HCT116 (cell line): Measurements from ENCODE around the gene MTHFSD. TPM values are rescaled to one million over a fixed set of nuclear protein-coding genes. Genes with fewer than 3 reads are reported as not detected.

Experiments used
- ATAC-seq: fragments of 200-7000 bp; cut with Tn5 transposase; 2 replicates; pipeline ENCODE4 v1.9.1; 2020; ENCODE audit warnings: mild to moderate bottlenecking, moderate library complexity
- BruUV-seq: library from RNA; stranded (reverse); fragments of 400-500 nt; replicated peaks from 2 replicates; lab custom pipeline; 2021; lab: Mats Ljungman, UMichigan
- CTCF ChIA-PET: fragments of 300-600 bp; sonication (Branson Sonifier 250); formaldehyde crosslinking; loops from one replicate; lab custom pipeline; 2021; ENCODE audit warnings: antibody characterized with exemption; lab: Charles Lee
- POLR2A ChIA-PET: fragments of 300-600, 350-600 bp; sonication (Branson Sonifier 250); formaldehyde crosslinking; loops from one replicate; lab custom pipeline; 2021; ENCODE audit warnings: antibody characterized with exemption; lab: Charles Lee
- RAD21 ChIA-PET, 2 experiments: fragments of 300-600 bp; sonication (Branson Sonifier 250); formaldehyde crosslinking; loops; one replicate each; lab custom pipeline; 2023; ENCODE audit warnings: low total read pairs in 2 of 2; ENCODE audit not compliant: uncharacterized antibody in 2 of 2, unreplicated experiment in 2 of 2, low non-redundant PET in 1 of 2; lab: Charles Lee
- DNase-seq: peaks from one replicate; pipeline ENCODE4 v3.0.0-alpha.2; 2010; ENCODE audit warnings: low read depth, low spot score
- H2AFZ ChIP-seq: fragments of 200-600 bp; shearing (Covaris generic), sonication (generic); 2 replicates; pipeline ENCODE4 v1.6.1; 2017; ENCODE audit warnings: low read depth, mixed run types, mixed read lengths, antibody characterized with exemption, low read length; ENCODE audit not compliant: poor library complexity, severe bottlenecking
- H3K27ac ChIP-seq: 2 replicates; pipeline ENCODE4 v1.5.1; 2012; ENCODE audit warnings: low read depth, low read length
- H3K27me3 ChIP-seq: fragments of 200-600 bp; sonication (generic); 2 replicates; pipeline ENCODE4 v1.6.1; 2016; ENCODE audit warnings: mixed run types, low read length, mixed read lengths; ENCODE audit not compliant: insufficient read depth
- H3K36me3 ChIP-seq, 2 experiments: fragments of 200-500 bp in 1 of 2; fragments of 200-600 bp in 1 of 2; sonication (Bioruptor generic) in 1 of 2; sonication (generic) in 1 of 2; 2 replicates each; pipeline versions ENCODE4 v1.5.1 to v1.6.1; 2014 to 2016; ENCODE audit warnings: low read length in 2 of 2, inconsistent platforms in 1 of 2, mixed read lengths in 1 of 2, mixed run types in 1 of 2; ENCODE audit not compliant: insufficient read depth in 2 of 2, control insufficient read depth in 1 of 2
- H3K4me1 ChIP-seq, 2 experiments: fragments of 200-600 bp in 1 of 2; sonication (generic) in 1 of 2; 2 replicates each; pipeline versions ENCODE4 v1.5.1 to v1.6.1; 2012 to 2017; ENCODE audit warnings: low read length in 2 of 2, inconsistent platforms in 1 of 2, mild to moderate bottlenecking in 1 of 2, mixed read lengths in 1 of 2, mixed run types in 1 of 2, moderate library complexity in 1 of 2; ENCODE audit not compliant: insufficient read depth in 2 of 2, control insufficient read depth in 1 of 2
- H3K4me2 ChIP-seq: fragments of 200-600 bp; sonication (generic); 2 replicates; pipeline ENCODE4 v1.6.1; 2017; ENCODE audit warnings: mixed run types, low read length, mixed read lengths
- H3K4me3 ChIP-seq, 2 experiments: fragments of 200-600 bp in 1 of 2; sonication (generic) in 1 of 2; replicated peaks in 1 of 2; 2 replicates each; pipeline ENCODE4 v1.5.1; 2011 to 2016; ENCODE audit warnings: low read length in 2 of 2, control low read depth in 1 of 2, low read depth in 1 of 2, mild to moderate bottlenecking in 1 of 2, mixed read lengths in 1 of 2, mixed run types in 1 of 2
- H3K79me2 ChIP-seq: fragments of 200-600 bp; sonication (generic); 2 replicates; pipeline ENCODE4 v1.6.1; 2017; ENCODE audit warnings: mild to moderate bottlenecking, mixed run types, low read length, moderate library complexity, mixed read lengths; ENCODE audit not compliant: insufficient read depth
- H3K9ac ChIP-seq: fragments of 200-600 bp; sonication (generic); 2 replicates; pipeline ENCODE4 v1.6.1; 2016; ENCODE audit warnings: low read length, mixed read lengths
- H3K9me2 ChIP-seq: fragments of 200-600 bp; sonication (generic), shearing (Covaris generic); 2 replicates; pipeline ENCODE4 v1.6.1; 2017; ENCODE audit warnings: mixed run types, mild to moderate bottlenecking, moderate library complexity; ENCODE audit not compliant: insufficient read depth
- H3K9me3 ChIP-seq, 2 experiments: fragments of 200-500 bp in 1 of 2; fragments of 200-600 bp in 1 of 2; sonication (Bioruptor generic) in 1 of 2; sonication (generic) in 1 of 2; 2 replicates each; pipeline ENCODE4 v1.6.1; 2014 to 2017; ENCODE audit warnings: low read length in 2 of 2, mixed read lengths in 2 of 2, inconsistent platforms in 1 of 2, low read depth in 1 of 2, mild to moderate bottlenecking in 1 of 2, mixed run types in 1 of 2, moderate library complexity in 1 of 2; ENCODE audit not compliant: control insufficient read depth in 1 of 2, insufficient read depth in 1 of 2
- H4K20me1 ChIP-seq: fragments of 200-600 bp; sonication (generic), shearing (Covaris generic); 2 replicates; pipeline ENCODE4 v1.6.1; 2017; ENCODE audit warnings: mixed run types, mild to moderate bottlenecking, moderate library complexity; ENCODE audit not compliant: insufficient read depth
- ATF3 ChIP-seq: IDR thresholded peaks from 2 replicates; pipeline ENCODE4 v1.6.1; 2012
- CBX3 ChIP-seq: IDR thresholded peaks from 2 replicates; pipeline ENCODE4 v1.6.1; 2012; ENCODE audit warnings: low read depth
- CTCF ChIP-seq, 3 experiments: fragments of 200-600 bp in 1 of 3; sonication (generic) in 1 of 3; IDR thresholded peaks in 2 of 3; conservative IDR thresholded peaks in 1 of 3; 2 replicates each; pipeline ENCODE4 v1.5.1; 2012 to 2017; ENCODE audit warnings: low read depth in 2 of 3, low read length in 2 of 3, antibody characterized with exemption in 1 of 3, borderline replicate concordance in 1 of 3, control low read depth in 1 of 3, mild to moderate bottlenecking in 1 of 3, mixed read lengths in 1 of 3, mixed run types in 1 of 3, moderate library complexity in 1 of 3; ENCODE audit not compliant: insufficient read depth in 1 of 3
- EGR1 ChIP-seq: IDR thresholded peaks from 2 replicates; pipeline ENCODE4 v1.6.1; 2012; ENCODE audit warnings: low read depth
- EZH2 ChIP-seq: fragments of 200-600 bp; sonication (generic); IDR thresholded peaks from 2 replicates; pipeline ENCODE4 v1.6.1; 2017; ENCODE audit warnings: antibody characterized with exemption, mixed run types
- JUND ChIP-seq: IDR thresholded peaks from 2 replicates; pipeline ENCODE4 v1.6.1; 2012
- POLR2AphosphoS5 ChIP-seq: IDR thresholded peaks from 2 replicates; pipeline ENCODE4 v1.6.1; 2011; ENCODE audit warnings: mild to moderate bottlenecking, low read depth, low read length, moderate library complexity
- RAD21 ChIP-seq: IDR thresholded peaks from 2 replicates; pipeline ENCODE4 v1.6.1; 2012; ENCODE audit warnings: low read depth, mild to moderate bottlenecking
- REST ChIP-seq: IDR thresholded peaks from 2 replicates; pipeline ENCODE4 v1.6.1; 2012; ENCODE audit warnings: low read depth
- SIN3A ChIP-seq: IDR thresholded peaks from 2 replicates; pipeline ENCODE4 v1.6.1; 2012; ENCODE audit warnings: low read depth
- SP1 ChIP-seq: IDR thresholded peaks from 2 replicates; pipeline ENCODE4 v1.6.1; 2012; ENCODE audit warnings: low read depth
- SRF ChIP-seq: IDR thresholded peaks from 2 replicates; pipeline ENCODE4 v1.6.1; 2012; ENCODE audit warnings: low read depth
- TCF7L2 ChIP-seq: IDR thresholded peaks from 2 replicates; pipeline ENCODE4 v1.7.0; 2011; ENCODE audit warnings: borderline replicate concordance, inconsistent platforms; ENCODE audit not compliant: insufficient read depth, insufficient read length; ENCODE audit errors: extremely low read depth
- ZBTB33 ChIP-seq: IDR thresholded peaks from 2 replicates; pipeline ENCODE4 v1.6.1; 2011; ENCODE audit warnings: mild to moderate bottlenecking, low read length, moderate library complexity; ENCODE audit not compliant: insufficient replicate concordance; ENCODE audit errors: extremely low read depth
- intact Hi-C: fragments of 100-400 bp; cut with micrococcal nuclease; formaldehyde crosslinking; loops from 2 replicates; pipeline ENCODE4 v1.10.0; 2022
- total RNA-seq: library from RNA; stranded (reverse); gene quantifications from one replicate; pipeline ENCODE4 v1.2.1, GENCODE V29; 2021; ENCODE audit not compliant: unreplicated experiment

MTHFSD gene
- total RNA-seq, 1 experiment from 2014 or later, result 33.1 TPM

- H3K9me3 ChIP-seq, result no peaks in the 10 kb centered on the region
- H3K9ac ChIP-seq, result no peak overlapping the region
- no peaks in the 10 kb centered on the region for H3K9me2 ChIP-seq
- TF ChIP-seq CBX3 (no peak), SP1 (no peak), REST (no peak), ATF3 (no peak), RAD21 (no peak), JUND (no peak), SRF (no peak), CTCF (IDR thresholded peaks at IDR 0.05 in 2 of 3, conservative IDR thresholded peaks at IDR 0.05 in 1 of 3; ENCODE audit: borderline replicate concordance in 1 of 3, insufficient read depth in 1 of 3, low read depth in 2 of 3, low read length in 2 of 3) (no peak), SIN3A (no peak), EZH2 (no peak), TCF7L2 (no peak), EGR1 (no peak), POLR2AphosphoS5 (no peak), ZBTB33 (no peak)
- H3K4me1 ChIP-seq, result no peaks in the 10 kb centered on the region
- peaks cover 27 to 41% of the 10 kb centered on the region in 2 experiments; a peak in 3 of 4 replicates for H3K36me3 ChIP-seq
- no peaks in the 10 kb centered on the region for H3K27me3 ChIP-seq
- no peaks in the 10 kb centered on the region for H3K79me2 ChIP-seq
- DNase-seq (no peak), ATAC-seq (no peak)
- H4K20me1 ChIP-seq, result no peaks in the 10 kb centered on the region
- H3K4me2 ChIP-seq, result no peak overlapping the region
- H2AFZ ChIP-seq, result no peak overlapping the region
- intact Hi-C loops, result no loop called here
- no TSS peak for BruUV-seq
- H3K4me3 ChIP-seq, result no peak overlapping the region
- ChIA-PET POLR2A (no interaction called here), RAD21 (no interaction called here), CTCF (no interaction called here)
- no peak overlapping the region for H3K27ac ChIP-seq
Measured at GRCh38 chr16:86545954-86546637, 8.9 kb downstream of the MTHFSD start.
